Measurements from ENCODE around the gene NINJ2.

Gene NINJ2

GRCh38 chr12:544941-545635, 118.2 kb downstream of the NINJ2 start:
- no peak for DNase-seq

GRCh38 chr12:544142-544541, 119.1 kb downstream of the NINJ2 start:
- DNase-seq, result no peak

GRCh38 chr12:543114-543451, 120.2 kb downstream of the NINJ2 start:
- no peak for DNase-seq

GRCh38 chr12:542395-543113, 120.7 kb downstream of the NINJ2 start:
- DNase-seq, result no peak

GRCh38 chr12:541676-542324, 121.4 kb downstream of the NINJ2 start:
- no peak for DNase-seq

GRCh38 chr12:539540-540310, 123.5 kb downstream of the NINJ2 start:
- no peak for DNase-seq

- no peak for DNase-seq
These were observed 124.3 kb downstream of the NINJ2 start for GRCh38 chr12:538731-539539.

- no peak for DNase-seq
These were observed 125.5 kb downstream of the NINJ2 start for GRCh38 chr12:537772-538171.

GRCh38 chr12:536751-537245, 126.4 kb downstream of the NINJ2 start:
- DNase-seq, result no peak

GRCh38 chr12:535396-535795, 127.8 kb downstream of the NINJ2 start:
- DNase-seq, result no peak

GRCh38 chr12:534216-534615, 129.0 kb downstream of the NINJ2 start:
- no peak for DNase-seq

- DNase-seq, result no peak
These were observed 129.5 kb downstream of the NINJ2 start for GRCh38 chr12:533718-534117.

- no peak for DNase-seq
These were observed 130.2 kb downstream of the NINJ2 start for GRCh38 chr12:532908-533565.

GRCh38 chr12:531951-532585, 131.2 kb downstream of the NINJ2 start:
- DNase-seq, result no peak

GRCh38 chr12:530821-531220, 132.4 kb downstream of the NINJ2 start:
- no peak for DNase-seq

- DNase-seq, result no peak
These were observed 132.9 kb downstream of the NINJ2 start for GRCh38 chr12:530308-530707.

- no peak for DNase-seq
These were observed 135.5 kb downstream of the NINJ2 start for GRCh38 chr12:527729-528128.

- DNase-seq, result no peak
These were observed 136.0 kb downstream of the NINJ2 start for GRCh38 chr12:527241-527640.

- no peak for DNase-seq
These were observed 137.2 kb downstream of the NINJ2 start for GRCh38 chr12:526089-526488.

GRCh38 chr12:524167-524951, 138.9 kb downstream of the NINJ2 start:
- no peak for DNase-seq
